ENCODE measurements around the gene RPL37.

DNA sequence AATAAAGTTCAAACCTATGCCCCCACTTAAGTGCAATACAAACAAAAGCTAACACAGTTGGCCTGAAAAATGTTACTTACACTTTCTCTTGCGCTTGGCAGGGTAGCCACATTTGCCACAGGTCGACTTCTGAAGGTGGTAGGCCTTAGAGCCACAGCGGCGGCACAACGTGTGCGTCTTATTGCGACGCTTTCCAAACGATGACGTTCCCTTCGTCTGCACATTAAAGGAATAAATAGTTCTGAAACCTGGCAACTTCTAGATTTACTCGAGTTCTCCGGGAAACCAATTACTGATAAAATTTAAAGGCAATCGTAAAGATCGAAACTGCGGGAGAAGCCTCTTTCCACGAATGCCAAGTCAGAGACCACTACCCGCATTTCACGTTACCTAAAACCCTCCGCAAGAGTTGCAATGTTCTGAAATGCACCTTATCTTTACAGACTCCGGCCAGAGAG, 602 bp downstream of the RPL37 start:
- TF ChIP-seq, protein P1, sequence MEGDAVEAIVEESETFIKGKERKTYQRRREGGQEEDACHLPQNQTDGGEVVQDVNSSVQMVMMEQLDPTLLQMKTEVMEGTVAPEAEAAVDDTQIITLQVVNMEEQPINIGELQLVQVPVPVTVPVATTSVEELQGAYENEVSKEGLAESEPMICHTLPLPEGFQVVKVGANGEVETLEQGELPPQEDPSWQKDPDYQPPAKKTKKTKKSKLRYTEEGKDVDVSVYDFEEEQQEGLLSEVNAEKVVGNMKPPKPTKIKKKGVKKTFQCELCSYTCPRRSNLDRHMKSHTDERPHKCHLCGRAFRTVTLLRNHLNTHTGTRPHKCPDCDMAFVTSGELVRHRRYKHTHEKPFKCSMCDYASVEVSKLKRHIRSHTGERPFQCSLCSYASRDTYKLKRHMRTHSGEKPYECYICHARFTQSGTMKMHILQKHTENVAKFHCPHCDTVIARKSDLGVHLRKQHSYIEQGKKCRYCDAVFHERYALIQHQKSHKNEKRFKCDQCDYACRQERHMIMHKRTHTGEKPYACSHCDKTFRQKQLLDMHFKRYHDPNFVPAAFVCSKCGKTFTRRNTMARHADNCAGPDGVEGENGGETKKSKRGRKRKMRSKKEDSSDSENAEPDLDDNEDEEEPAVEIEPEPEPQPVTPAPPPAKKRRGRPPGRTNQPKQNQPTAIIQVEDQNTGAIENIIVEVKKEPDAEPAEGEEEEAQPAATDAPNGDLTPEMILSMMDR (IDR thresholded peaks at IDR 0.05) = no peak
- TF ChIP-seq ZFX (IDR thresholded peaks at IDR 0.05; ENCODE audit: borderline replicate concordance) = no peak
